K562 (cell line): ENCODE measurements around the gene PRRC2A. TPM values are rescaled to one million over a fixed set of nuclear protein-coding genes. Genes with fewer than 3 reads are reported as not detected.

Source experiments
- BCOR ChIP-seq: fragments of 450-650 bp; IDR thresholded peaks from 2 replicates; pipeline ENCODE4 v1.6.1; 2016
- GTF3C2 ChIP-seq: IDR thresholded peaks from 3 replicates; pipeline ENCODE4 v1.6.1; 2011; ENCODE audit warnings: borderline replicate concordance, mild to moderate bottlenecking, moderate library complexity; ENCODE audit not compliant: insufficient read length; ENCODE audit errors: extremely low read depth
- polyA plus RNA-seq, 8 experiments: library from polyadenylated mRNA; depleted of rRNA in 4 of 8; stranded (reverse) in 5 of 8; unstranded in 3 of 8; fragments of >200 nt; fragmentation: Nextera tagmentation in 2 of 8; fragmentation: Illumina TruSeq in 1 of 8; extraction: Ambion mirVana in 2 of 8; extraction: Trizol in 1 of 8; gene quantifications; 2 replicates each; pipeline versions ENCODE4 v1.2.1 to v1.2.3, GENCODE V29; 2011 to 2014; ENCODE audit warnings: inconsistent platforms in 1 of 8, missing spikeins in 1 of 8
- total RNA-seq, 7 experiments: library from RNA; depleted of rRNA in 6 of 7; stranded (reverse); fragments of >200 nt in 6 of 7; fragmentation: Illumina TruSeq in 2 of 7; extraction: Trizol in 2 of 7; gene quantifications; 2 replicates each; pipeline versions ENCODE4 v1.2.1 to v1.2.3, GENCODE V29; 2011 to 2021; ENCODE audit warnings: low replicate concordance in 1 of 7
- TF ChIP-seq, protein P1 (sequence below): fragments of 250-450 bp; sonication (Bioruptor Pico); IDR thresholded peaks from 2 replicates; pipeline ENCODE4 v1.4.0; 2020

The PRRC2A gene
- total and polyA plus RNA-seq, 9 of the 15 experiments (the other 6 are each of a cell fraction or from before 2014, with no cell fraction given) = 1.0 to 332 (median 63.0) TPM

GRCh38 chr6:31587791-31588777 lies 32.4 kb upstream of the PRRC2A start (continued):
- TF ChIP-seq, protein P1, sequence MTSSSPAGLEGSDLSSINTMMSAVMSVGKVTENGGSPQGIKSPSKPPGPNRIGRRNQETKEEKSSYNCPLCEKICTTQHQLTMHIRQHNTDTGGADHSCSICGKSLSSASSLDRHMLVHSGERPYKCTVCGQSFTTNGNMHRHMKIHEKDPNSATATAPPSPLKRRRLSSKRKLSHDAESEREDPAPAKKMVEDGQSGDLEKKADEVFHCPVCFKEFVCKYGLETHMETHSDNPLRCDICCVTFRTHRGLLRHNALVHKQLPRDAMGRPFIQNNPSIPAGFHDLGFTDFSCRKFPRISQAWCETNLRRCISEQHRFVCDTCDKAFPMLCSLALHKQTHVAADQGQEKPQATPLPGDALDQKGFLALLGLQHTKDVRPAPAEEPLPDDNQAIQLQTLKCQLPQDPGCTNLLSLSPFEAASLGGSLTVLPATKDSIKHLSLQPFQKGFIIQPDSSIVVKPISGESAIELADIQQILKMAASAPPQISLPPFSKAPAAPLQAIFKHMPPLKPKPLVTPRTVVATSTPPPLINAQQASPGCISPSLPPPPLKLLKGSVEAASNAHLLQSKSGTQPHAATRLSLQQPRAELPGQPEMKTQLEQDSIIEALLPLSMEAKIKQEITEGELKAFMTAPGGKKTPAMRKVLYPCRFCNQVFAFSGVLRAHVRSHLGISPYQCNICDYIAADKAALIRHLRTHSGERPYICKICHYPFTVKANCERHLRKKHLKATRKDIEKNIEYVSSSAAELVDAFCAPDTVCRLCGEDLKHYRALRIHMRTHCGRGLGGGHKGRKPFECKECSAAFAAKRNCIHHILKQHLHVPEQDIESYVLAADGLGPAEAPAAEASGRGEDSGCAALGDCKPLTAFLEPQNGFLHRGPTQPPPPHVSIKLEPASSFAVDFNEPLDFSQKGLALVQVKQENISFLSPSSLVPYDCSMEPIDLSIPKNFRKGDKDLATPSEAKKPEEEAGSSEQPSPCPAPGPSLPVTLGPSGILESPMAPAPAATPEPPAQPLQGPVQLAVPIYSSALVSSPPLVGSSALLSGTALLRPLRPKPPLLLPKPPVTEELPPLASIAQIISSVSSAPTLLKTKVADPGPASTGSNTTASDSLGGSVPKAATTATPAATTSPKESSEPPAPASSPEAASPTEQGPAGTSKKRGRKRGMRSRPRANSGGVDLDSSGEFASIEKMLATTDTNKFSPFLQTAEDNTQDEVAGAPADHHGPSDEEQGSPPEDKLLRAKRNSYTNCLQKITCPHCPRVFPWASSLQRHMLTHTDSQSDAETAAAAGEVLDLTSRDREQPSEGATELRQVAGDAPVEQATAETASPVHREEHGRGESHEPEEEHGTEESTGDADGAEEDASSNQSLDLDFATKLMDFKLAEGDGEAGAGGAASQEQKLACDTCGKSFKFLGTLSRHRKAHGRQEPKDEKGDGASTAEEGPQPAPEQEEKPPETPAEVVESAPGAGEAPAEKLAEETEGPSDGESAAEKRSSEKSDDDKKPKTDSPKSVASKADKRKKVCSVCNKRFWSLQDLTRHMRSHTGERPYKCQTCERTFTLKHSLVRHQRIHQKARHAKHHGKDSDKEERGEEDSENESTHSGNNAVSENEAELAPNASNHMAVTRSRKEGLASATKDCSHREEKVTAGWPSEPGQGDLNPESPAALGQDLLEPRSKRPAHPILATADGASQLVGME = no peak
- no peak for TF ChIP-seq BCOR
- TF ChIP-seq GTF3C2 = no peak
